HCT116 (cell line): ENCODE results near the gene OR10G6.

Source experiments
- CTCF ChIP-seq, 3 experiments: fragments of 200-600 bp in 1 of 3; sonication (generic) in 1 of 3; IDR thresholded peaks in 2 of 3; conservative IDR thresholded peaks in 1 of 3; 2 replicates each; pipeline ENCODE4 v1.5.1; 2012 to 2017; ENCODE audit warnings: low read depth in 2 of 3, low read length in 2 of 3, antibody characterized with exemption in 1 of 3, borderline replicate concordance in 1 of 3, control low read depth in 1 of 3, mild to moderate bottlenecking in 1 of 3, mixed read lengths in 1 of 3, mixed run types in 1 of 3, moderate library complexity in 1 of 3; ENCODE audit not compliant: insufficient read depth in 1 of 3
- EZH2phosphoT487 ChIP-seq: fragments of 200-600 bp; IDR thresholded peaks from 2 replicates; pipeline ENCODE4 v1.6.1; 2018; ENCODE audit warnings: antibody characterized with exemption, borderline replicate concordance
- RAD21 ChIP-seq: IDR thresholded peaks from 2 replicates; pipeline ENCODE4 v1.6.1; 2012; ENCODE audit warnings: low read depth, mild to moderate bottlenecking
- ZFX ChIP-seq: fragments of 450-650 bp; IDR thresholded peaks from 2 replicates; pipeline ENCODE4 v1.6.1; 2017

GRCh38 chr11:123945132-123945531 is 49.8 kb downstream of the OR10G6 start:
- no peak for TF ChIP-seq RAD21
- no peak for TF ChIP-seq ZFX
- no peak for TF ChIP-seq EZH2phosphoT487
- no peak for TF ChIP-seq CTCF (IDR thresholded peaks at IDR 0.05 in 2 of 3, conservative IDR thresholded peaks at IDR 0.05 in 1 of 3; ENCODE audit: borderline replicate concordance in 1 of 3, insufficient read depth in 1 of 3, low read depth in 2 of 3, low read length in 2 of 3)
